Subcutaneous abdominal adipose tissue (tissue), 5 donors: ENCODE results near the gene NOL4L.
"Not testable (repeated sequence)": the region's sequence is repeated elsewhere in the genome, so short reads cannot be mapped to it uniquely, and the experiment has no call there.

Experiments
- H3K27ac ChIP-seq: one replicate; pipeline ENCODE4 v1.7.0; 2013; ENCODE audit warnings: low read depth, mild to moderate bottlenecking, inconsistent platforms, low read length, moderate library complexity
- H3K27me3 ChIP-seq, 5 donors: one replicate each; pipeline ENCODE4 v1.7.0; 2013; ENCODE audit warnings: low read length in 5 of 5, inconsistent platforms in 1 of 5; ENCODE audit not compliant: control insufficient read depth in 5 of 5, insufficient read depth in 4 of 5
- H3K36me3 ChIP-seq, 5 donors: one replicate each; pipeline ENCODE4 v1.7.0; 2013; ENCODE audit warnings: low read length in 5 of 5; ENCODE audit not compliant: control insufficient read depth in 5 of 5, insufficient read depth in 5 of 5
- H3K4me1 ChIP-seq, 5 donors: one replicate each; pipeline ENCODE4 v1.7.0; 2013; ENCODE audit warnings: low read length in 5 of 5, mild to moderate bottlenecking in 3 of 5, moderate library complexity in 1 of 5; ENCODE audit not compliant: control insufficient read depth in 5 of 5, insufficient read depth in 5 of 5
- H3K4me3 ChIP-seq, 5 donors: one replicate each; pipeline ENCODE4 v1.7.0; 2013; ENCODE audit warnings: low read length in 5 of 5, low read depth in 1 of 5
- H3K9ac ChIP-seq, 5 donors: one replicate each; pipeline ENCODE4 v1.7.0; 2013; ENCODE audit warnings: low read length in 5 of 5, mild to moderate bottlenecking in 4 of 5, moderate library complexity in 3 of 5
- H3K9me3 ChIP-seq, 5 donors: one replicate each; pipeline ENCODE4 v1.7.0; 2013; ENCODE audit warnings: low read length in 5 of 5; ENCODE audit not compliant: control insufficient read depth in 5 of 5
- donor health status: healthy.
- donor health status: healthy.
- donor health status: healthy.
- donor health status: healthy.
- donor health status: healthy.

Gene NOL4L

GRCh38 chr20:32416206-32416605 lies 168.9 kb downstream of the NOL4L start:
- Histone ChIP-seq H3K27me3 (no peaks in the 10 kb centered on the region), H3K4me1 (peaks cover 0 to 6% (median 4%) of the 10 kb centered on the region in 5 donors), H3K36me3 (peaks cover 0 to 3% (median 0%) of the 10 kb centered on the region in 5 donors), H3K27ac (no peak overlapping the region), H3K9me3 (no peaks in the 10 kb centered on the region), H3K4me3 (no peak overlapping the region), H3K9ac (no peak overlapping the region)

GRCh38 chr20:32415494-32415893 lies 169.6 kb downstream of the NOL4L start:
- peaks cover 0 to 3% (median 0%) of the 10 kb centered on the region in 5 donors for H3K36me3 ChIP-seq
- no peaks in the 10 kb centered on the region for H3K27me3 ChIP-seq
- H3K4me3 ChIP-seq, result no peak overlapping the region
- H3K4me1 ChIP-seq, result peaks cover 0 to 6% (median 4%) of the 10 kb centered on the region in 5 donors
- H3K9me3 ChIP-seq, result no peaks in the 10 kb centered on the region
- no peak overlapping the region for H3K9ac ChIP-seq
- no peak overlapping the region for H3K27ac ChIP-seq

GRCh38 chr20:32411955-32412706 lies 173.0 kb downstream of the NOL4L start:
- Histone ChIP-seq H3K4me3 (no peak overlapping the region), H3K27ac (no peak overlapping the region), H3K27me3 (no peaks in the 10 kb centered on the region), H3K4me1 (peaks cover 0 to 8% (median 5%) of the 10 kb centered on the region in 5 donors), H3K9ac (no peak overlapping the region), H3K9me3 (no peaks in the 10 kb centered on the region), H3K36me3 (peaks cover 0 to 6% (median 3%) of the 10 kb centered on the region in 5 donors)

GRCh38 chr20:32407131-32407750 lies 177.9 kb downstream of the NOL4L start:
- not testable (repeated sequence) for H3K9ac ChIP-seq, H3K4me3 ChIP-seq, H3K27ac ChIP-seq, H3K9me3 ChIP-seq, H3K27me3 ChIP-seq, H3K4me1 ChIP-seq
- H3K36me3 ChIP-seq, result peaks cover 0 to 11% (median 8%) of the 10 kb centered on the region in 5 donors

- Histone ChIP-seq H3K27ac (no peak overlapping the region), H3K36me3 (peaks cover 0 to 14% (median 10%) of the 10 kb centered on the region in 5 donors), H3K27me3 (no peaks in the 10 kb centered on the region), H3K9ac (no peak overlapping the region), H3K4me3 (no peak overlapping the region), H3K4me1 (peaks cover 0 to 3% (median 0%) of the 10 kb centered on the region in 5 donors), H3K9me3 (no peaks in the 10 kb centered on the region)
Measured at GRCh38 chr20:32406701-32407100, 178.4 kb downstream of the NOL4L start.

- Histone ChIP-seq H3K4me3 (no peak overlapping the region), H3K9me3 (no peaks in the 10 kb centered on the region), H3K27me3 (no peaks in the 10 kb centered on the region), H3K9ac (no peak overlapping the region), H3K4me1 (peaks cover 0 to 3% (median 0%) of the 10 kb centered on the region in 5 donors), H3K36me3 (peaks cover 3 to 14% (median 8%) of the 10 kb centered on the region in 5 donors), H3K27ac (no peak overlapping the region)
Measured at GRCh38 chr20:32404017-32404416, 181.1 kb downstream of the NOL4L start.

GRCh38 chr20:32400476-32400875 lies 184.7 kb downstream of the NOL4L start:
- Histone ChIP-seq H3K9me3 (no peaks in the 10 kb centered on the region), H3K27ac (no peak overlapping the region), H3K36me3 (peaks cover 0 to 6% (median 4%) of the 10 kb centered on the region in 5 donors), H3K4me1 (peaks cover 0 to 5% (median 0%) of the 10 kb centered on the region in 5 donors), H3K27me3 (no peaks in the 10 kb centered on the region), H3K9ac (no peak overlapping the region), H3K4me3 (no peak overlapping the region)

- peaks cover 0 to 9% (median 5%) of the 10 kb centered on the region in 5 donors for H3K36me3 ChIP-seq
- peaks cover 0 to 5% (median 0%) of the 10 kb centered on the region in 5 donors for H3K4me1 ChIP-seq
- H3K4me3 ChIP-seq, result no peak overlapping the region
- peaks cover 0 to 3% (median 0%) of the 10 kb centered on the region in 5 donors for H3K9me3 ChIP-seq
- no peaks in the 10 kb centered on the region for H3K27me3 ChIP-seq
- H3K9ac ChIP-seq, result no peak overlapping the region
- H3K27ac ChIP-seq, result no peak overlapping the region
Measured at GRCh38 chr20:32397567-32398084, 187.5 kb downstream of the NOL4L start.

GRCh38 chr20:32396646-32397160 lies 188.4 kb downstream of the NOL4L start:
- Histone ChIP-seq H3K9ac (no peak overlapping the region), H3K27me3 (no peaks in the 10 kb centered on the region), H3K36me3 (peaks cover 0 to 7% (median under 1%) of the 10 kb centered on the region in 5 donors), H3K4me1 (peaks cover 0 to 5% (median 0%) of the 10 kb centered on the region in 5 donors), H3K9me3 (peaks cover 0 to 3% (median 0%) of the 10 kb centered on the region in 5 donors), H3K27ac (no peak overlapping the region), H3K4me3 (no peak overlapping the region)

- H3K4me3 ChIP-seq, result no peak overlapping the region
- no peak overlapping the region for H3K27ac ChIP-seq
- H3K4me1 ChIP-seq, result peaks cover 0 to 3% (median 0%) of the 10 kb centered on the region in 5 donors
- no peaks in the 10 kb centered on the region for H3K27me3 ChIP-seq
- H3K9me3 ChIP-seq, result peaks cover 0 to 3% (median 0%) of the 10 kb centered on the region in 5 donors
- H3K36me3 ChIP-seq, result peaks cover 4 to 11% (median 9%) of the 10 kb centered on the region in 5 donors
- H3K9ac ChIP-seq, result no peak overlapping the region
Measured at GRCh38 chr20:32395066-32395465, 190.1 kb downstream of the NOL4L start.
